ENCODE results near the gene DNLZ. TPM values are rescaled to one million over a fixed set of nuclear protein-coding genes. Genes with fewer than 3 reads are reported as not detected.
"Not testable (repeated sequence)": the region's sequence is repeated elsewhere in the genome, so short reads cannot be mapped to it uniquely, and the experiment has no call there.

Gene DNLZ
- polyA plus RNA-seq, 1 of the 3 experiments (the other 2 are of a cell fraction): 40.6 TPM

DNA sequence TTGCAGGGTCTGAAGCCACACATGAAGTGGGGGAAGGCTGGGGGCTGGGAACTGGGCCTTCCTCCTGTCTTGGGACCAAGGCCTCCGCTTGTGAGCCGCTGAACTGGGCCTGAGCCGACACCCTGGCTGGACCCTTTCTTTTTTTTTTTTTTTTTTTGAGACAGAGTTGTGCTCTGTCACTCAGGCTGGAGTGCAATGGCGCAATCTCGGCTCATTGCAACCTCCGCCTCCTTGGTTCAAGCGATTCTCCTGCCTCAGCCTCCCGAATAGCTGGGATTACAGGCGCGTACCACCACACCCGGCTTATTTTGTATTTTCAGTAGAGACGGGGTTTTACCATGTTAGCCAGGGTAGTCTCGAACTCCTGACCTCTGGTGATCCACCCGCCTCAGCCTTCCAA, 44.3 kb downstream of the DNLZ start:
- H3K9ac ChIP-seq; H3K4me1 ChIP-seq (ENCODE audit: control insufficient read depth in 1 of 2, insufficient read depth in 2 of 2, low read depth in 1 of 2, low read length in 1 of 2); H3K4me2 ChIP-seq; H2AFZ ChIP-seq (ENCODE audit: low read depth); H4K20me1 ChIP-seq (ENCODE audit: insufficient read depth); H3K36me3 ChIP-seq (replicated peaks in 1 of 2; ENCODE audit: control insufficient read depth in 1 of 2, insufficient read depth in 2 of 2, low read length in 1 of 2); H3F3A ChIP-seq (replicated peaks; ENCODE audit: insufficient read depth); POLR2A ChIA-PET; H3K4me3 ChIP-seq (ENCODE audit: low read depth in 2 of 2, low read length in 1 of 2); H3K9me3 ChIP-seq; H3K79me2 ChIP-seq (ENCODE audit: insufficient read depth); H3K27me3 ChIP-seq (ENCODE audit: insufficient read depth); DNase-seq; H3K9me2 ChIP-seq; H3K27ac ChIP-seq (ENCODE audit: low read depth in 2 of 2, low read length in 1 of 2): not testable (repeated sequence)
- CTCF ChIA-PET: interaction anchor here (1.0 to 1.6 kb wide), 4 partner anchors 20 to 53 kb away, joined by 3 to 9 read pairs (median 5); no protein-coding TSS in a partner anchor
- WGBS (ENCODE audit: low lambda C conversion rate): 93% methylated on average over 14 of the region's 14 CpGs

DNA sequence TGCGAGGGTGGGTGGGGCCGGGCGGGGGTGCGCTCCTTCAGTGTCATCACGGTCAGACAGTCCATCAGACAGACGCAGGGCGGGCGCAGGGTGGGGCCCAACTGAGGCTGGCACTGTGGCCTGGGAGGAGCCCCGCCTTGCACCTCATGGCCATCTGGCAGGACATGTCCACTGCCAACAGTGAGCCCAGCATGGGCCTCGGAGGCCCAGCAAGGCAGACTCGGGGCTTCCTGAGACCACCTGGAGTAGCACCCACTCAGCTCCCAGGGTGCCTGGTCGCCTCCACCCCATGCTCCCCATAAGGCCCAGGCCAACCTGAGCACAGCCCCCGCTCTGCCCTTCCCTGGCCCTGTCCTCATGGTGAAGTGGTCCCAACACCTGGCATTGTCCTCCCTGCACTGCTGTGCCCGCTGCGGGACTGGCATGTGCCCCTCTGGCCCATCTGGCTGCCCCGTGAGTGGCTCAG, 44.7 kb downstream of the DNLZ start:
- no peak overlapping the region for H3K27ac ChIP-seq (ENCODE audit: low read depth in 2 of 2, low read length in 1 of 2)
- no peaks in the 10 kb centered on the region for H3K36me3 ChIP-seq (replicated peaks in 1 of 2; ENCODE audit: control insufficient read depth in 1 of 2, insufficient read depth in 2 of 2, low read length in 1 of 2)
- no peak overlapping the region for H2AFZ ChIP-seq (ENCODE audit: low read depth)
- TF ChIP-seq, protein P1, sequence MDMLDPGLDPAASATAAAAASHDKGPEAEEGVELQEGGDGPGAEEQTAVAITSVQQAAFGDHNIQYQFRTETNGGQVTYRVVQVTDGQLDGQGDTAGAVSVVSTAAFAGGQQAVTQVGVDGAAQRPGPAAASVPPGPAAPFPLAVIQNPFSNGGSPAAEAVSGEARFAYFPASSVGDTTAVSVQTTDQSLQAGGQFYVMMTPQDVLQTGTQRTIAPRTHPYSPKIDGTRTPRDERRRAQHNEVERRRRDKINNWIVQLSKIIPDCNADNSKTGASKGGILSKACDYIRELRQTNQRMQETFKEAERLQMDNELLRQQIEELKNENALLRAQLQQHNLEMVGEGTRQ (IDR thresholded peaks at IDR 0.05; ENCODE audit: borderline replicate concordance, low read depth, low read length): no peak
- TF ChIP-seq SIN3A (IDR thresholded peaks at IDR 0.05; ENCODE audit: borderline replicate concordance, low read depth, low read length): no peak
- TF ChIP-seq FOXM1 (IDR thresholded peaks at IDR 0.05; ENCODE audit: low read depth): no peak
- no peak for TF ChIP-seq RXRA (IDR thresholded peaks at IDR 0.05; ENCODE audit: borderline replicate concordance, low read depth)
- no peaks in the 10 kb centered on the region for H4K20me1 ChIP-seq (ENCODE audit: insufficient read depth)
- no peaks in the 10 kb centered on the region for H3K79me2 ChIP-seq (ENCODE audit: insufficient read depth)
- no peak overlapping the region for H3K4me3 ChIP-seq (ENCODE audit: low read depth in 2 of 2, low read length in 1 of 2)
- no peaks in the 10 kb centered on the region for H3K27me3 ChIP-seq (ENCODE audit: insufficient read depth)
- H3K9me3 ChIP-seq: peaks cover 4% of the 10 kb centered on the region; the same call in 1 of the 2 replicates
- H3K9me2 ChIP-seq: no peaks in the 10 kb centered on the region
- no peak overlapping the region for H3K4me2 ChIP-seq
- ChIA-PET POLR2A (no interaction called here), CTCF (interaction anchor here (1.0 to 1.6 kb wide), 3 partner anchors 21 to 53 kb away, joined by 3 to 9 read pairs (median 7); no protein-coding TSS in a partner anchor)
- 87% methylated on average over 4 of the region's 16 CpGs for WGBS (ENCODE audit: low lambda C conversion rate)
- no peak for DNase-seq
- no peak overlapping the region for H3K9ac ChIP-seq
- no peaks in the 10 kb centered on the region for H3F3A ChIP-seq (replicated peaks; ENCODE audit: insufficient read depth)
- peaks cover 0 to 2% of the 10 kb centered on the region in 2 experiments; a peak in 1 of 4 replicates for H3K4me1 ChIP-seq (ENCODE audit: control insufficient read depth in 1 of 2, insufficient read depth in 2 of 2, low read depth in 1 of 2, low read length in 1 of 2)

DNA sequence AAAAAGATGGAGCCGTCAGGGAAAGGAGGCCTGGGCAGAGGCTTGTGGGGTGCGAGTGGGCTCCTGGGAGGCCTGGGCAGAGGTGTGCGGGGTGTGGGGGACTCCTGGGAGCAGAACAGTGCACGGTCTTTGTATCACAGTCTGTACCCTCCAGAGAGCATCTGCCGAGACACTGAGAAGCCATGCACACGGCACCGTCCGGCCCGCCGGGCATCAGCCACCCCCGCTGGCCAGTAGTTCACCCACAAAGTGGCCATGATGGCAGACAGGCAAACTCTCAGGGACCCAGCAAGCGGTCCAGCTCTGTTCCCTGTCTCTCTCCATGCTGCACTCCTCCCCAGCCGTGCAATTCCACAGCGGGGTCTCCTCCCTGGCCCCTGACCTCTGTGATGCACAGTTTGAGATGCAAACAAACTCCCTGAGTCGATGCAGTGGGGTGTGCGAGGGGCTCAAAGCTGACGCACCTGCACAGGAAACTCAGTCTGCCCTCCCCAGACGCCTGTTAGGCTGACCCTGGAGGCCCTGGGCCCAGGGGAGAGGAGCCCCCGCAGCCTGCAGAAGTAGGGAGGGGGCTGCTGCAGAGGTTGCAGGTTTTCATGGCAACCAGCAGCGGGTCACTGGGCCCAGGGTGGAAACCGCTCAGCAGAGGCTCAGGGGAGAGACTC, 45.3 kb downstream of the DNLZ start:
- H3F3A ChIP-seq (replicated peaks; ENCODE audit: insufficient read depth): no peaks in the 10 kb centered on the region
- H3K4me1 ChIP-seq (ENCODE audit: control insufficient read depth in 1 of 2, insufficient read depth in 2 of 2, low read depth in 1 of 2, low read length in 1 of 2): no peaks in the 10 kb centered on the region; a peak in 1 of 4 replicates
- no peak overlapping the region for H3K4me3 ChIP-seq (ENCODE audit: low read depth in 2 of 2, low read length in 1 of 2)
- no peak overlapping the region for H3K4me2 ChIP-seq
- H3K79me2 ChIP-seq (ENCODE audit: insufficient read depth): no peaks in the 10 kb centered on the region
- H3K9me3 ChIP-seq: peaks cover 4% of the 10 kb centered on the region; the same call in 1 of the 2 replicates
- H3K9me2 ChIP-seq: no peaks in the 10 kb centered on the region
- H3K27me3 ChIP-seq (ENCODE audit: insufficient read depth): no peaks in the 10 kb centered on the region
- WGBS (ENCODE audit: low lambda C conversion rate): 43% methylated on average over 8 of the region's 21 CpGs
- H3K36me3 ChIP-seq (replicated peaks in 1 of 2; ENCODE audit: control insufficient read depth in 1 of 2, insufficient read depth in 2 of 2, low read length in 1 of 2): no peaks in the 10 kb centered on the region
- CTCF ChIA-PET: no interaction called here
- POLR2A ChIA-PET: no interaction called here
- H3K27ac ChIP-seq (ENCODE audit: low read depth in 2 of 2, low read length in 1 of 2): no peak overlapping the region
- H3K9ac ChIP-seq: no peak overlapping the region
- no peaks in the 10 kb centered on the region for H4K20me1 ChIP-seq (ENCODE audit: insufficient read depth)
- no peak for TF ChIP-seq ELF1 (IDR thresholded peaks at IDR 0.05)
- TF ChIP-seq NFIC (IDR thresholded peaks at IDR 0.05; ENCODE audit: borderline replicate concordance): no peak
- TF ChIP-seq GABPA (IDR thresholded peaks at IDR 0.05; ENCODE audit: low read depth): no peak
- no peak for TF ChIP-seq EP300 (IDR thresholded peaks at IDR 0.05; ENCODE audit: borderline replicate concordance in 1 of 2, low read depth in 1 of 2, low read length in 1 of 2)
- no peak for DNase-seq
- no peak overlapping the region for H2AFZ ChIP-seq (ENCODE audit: low read depth)

Data from SK-N-SH (cell line).